ENCODE measurements around the gene SEC31A. TPM values are rescaled to one million over a fixed set of nuclear protein-coding genes. Genes with fewer than 3 reads are reported as not detected.

The SEC31A gene
- total RNA-seq, 2 donors from 2014 or later: 248 to 337 TPM

- Histone ChIP-seq H3K27me3 (replicated peaks; ENCODE audit: insufficient read depth) (no peaks in the 10 kb centered on the region), H3K27ac (no peak overlapping the region), H3K36me3 (peaks cover 15% of the 10 kb centered on the region), H3K4me1 (ENCODE audit: control insufficient read depth in 1 of 2, low read depth in 2 of 2) (peaks cover 0 to 6% of the 10 kb centered on the region in 2 donors), H3K4me3 (no peak overlapping the region), H3K9me3 (no peaks in the 10 kb centered on the region)
- no peak for DNase-seq (ENCODE audit: low spot score)
- no peak for ATAC-seq (ENCODE audit: insufficient number of reproducible peaks, low FRiP score, low read depth)
- no peak for TF ChIP-seq CTCF (IDR thresholded peaks at IDR 0.05)
These were observed 76.9 kb downstream of the SEC31A start for GRCh38 chr4:82814034-82814433.

GRCh38 chr4:82811838-82812341 is 79.1 kb downstream of the SEC31A start:
- H3K27me3 ChIP-seq (replicated peaks; ENCODE audit: insufficient read depth): no peaks in the 10 kb centered on the region
- peaks cover 0 to 6% of the 10 kb centered on the region in 2 donors for H3K4me1 ChIP-seq (ENCODE audit: control insufficient read depth in 1 of 2, low read depth in 2 of 2)
- DNase-seq (ENCODE audit: low spot score): no peak
- no peak overlapping the region for H3K4me3 ChIP-seq
- H3K27ac ChIP-seq: no peak overlapping the region
- TF ChIP-seq CTCF (IDR thresholded peaks at IDR 0.05): no peak
- no peak for ATAC-seq (ENCODE audit: insufficient number of reproducible peaks, low FRiP score, low read depth)
- no peaks in the 10 kb centered on the region for H3K9me3 ChIP-seq
- H3K36me3 ChIP-seq: no peaks in the 10 kb centered on the region

GRCh38 chr4:82811392-82811791 is 79.6 kb downstream of the SEC31A start:
- no peaks in the 10 kb centered on the region for H3K9me3 ChIP-seq
- ATAC-seq (ENCODE audit: insufficient number of reproducible peaks, low FRiP score, low read depth) (no peak), DNase-seq (ENCODE audit: low spot score) (no peak)
- no peak overlapping the region for H3K27ac ChIP-seq
- no peaks in the 10 kb centered on the region for H3K36me3 ChIP-seq
- no peak overlapping the region for H3K4me3 ChIP-seq
- no peak for TF ChIP-seq CTCF (IDR thresholded peaks at IDR 0.05)
- peaks cover 0 to 6% of the 10 kb centered on the region in 2 donors for H3K4me1 ChIP-seq (ENCODE audit: control insufficient read depth in 1 of 2, low read depth in 2 of 2)
- H3K27me3 ChIP-seq (replicated peaks; ENCODE audit: insufficient read depth): no peaks in the 10 kb centered on the region

GRCh38 chr4:82810176-82810575 is 80.8 kb downstream of the SEC31A start:
- Histone ChIP-seq H3K4me3 (no peak overlapping the region), H3K27ac (no peak overlapping the region), H3K9me3 (no peaks in the 10 kb centered on the region), H3K36me3 (no peaks in the 10 kb centered on the region), H3K27me3 (replicated peaks; ENCODE audit: insufficient read depth) (no peaks in the 10 kb centered on the region), H3K4me1 (ENCODE audit: control insufficient read depth in 1 of 2, low read depth in 2 of 2) (peaks cover 0 to 6% of the 10 kb centered on the region in 2 donors)
- DNase-seq (ENCODE audit: low spot score) (no peak), ATAC-seq (ENCODE audit: insufficient number of reproducible peaks, low FRiP score, low read depth) (no peak)
- no peak for TF ChIP-seq CTCF (IDR thresholded peaks at IDR 0.05)

GRCh38 chr4:82809619-82810018 is 81.3 kb downstream of the SEC31A start:
- H3K27ac ChIP-seq: no peak overlapping the region
- ATAC-seq (ENCODE audit: insufficient number of reproducible peaks, low FRiP score, low read depth) (no peak), DNase-seq (ENCODE audit: low spot score) (no peak)
- H3K4me3 ChIP-seq: no peak overlapping the region
- H3K27me3 ChIP-seq (replicated peaks; ENCODE audit: insufficient read depth): no peaks in the 10 kb centered on the region
- no peak for TF ChIP-seq CTCF (IDR thresholded peaks at IDR 0.05)
- peaks cover 0 to 6% of the 10 kb centered on the region in 2 donors for H3K4me1 ChIP-seq (ENCODE audit: control insufficient read depth in 1 of 2, low read depth in 2 of 2)
- no peaks in the 10 kb centered on the region for H3K36me3 ChIP-seq
- no peaks in the 10 kb centered on the region for H3K9me3 ChIP-seq
